Thyroid gland (tissue), 4 donors: Measurements from ENCODE around the gene ADGRD1.

Source experiments
- POLR2A ChIP-seq, 2 donors: fragments of 450-650 bp; IDR thresholded peaks; one replicate each; pipeline ENCODE4 v1.6.1; 2017; ENCODE audit warnings: antibody characterized with exemption in 2 of 2, mild to moderate bottlenecking in 2 of 2, moderate library complexity in 1 of 2
- TF ChIP-seq, protein P1 (sequence below), 6 experiments: fragments of 200-600 bp in 3 of 6; fragments of 450-650 bp in 3 of 6; sonication (generic) in 3 of 6; IDR thresholded peaks; one replicate each; pipeline ENCODE4 v1.5.1; 2016 to 2019; ENCODE audit warnings: antibody characterized with exemption in 6 of 6, mild to moderate bottlenecking in 2 of 6, inconsistent platforms in 1 of 6, moderate library complexity in 1 of 6

DNA sequence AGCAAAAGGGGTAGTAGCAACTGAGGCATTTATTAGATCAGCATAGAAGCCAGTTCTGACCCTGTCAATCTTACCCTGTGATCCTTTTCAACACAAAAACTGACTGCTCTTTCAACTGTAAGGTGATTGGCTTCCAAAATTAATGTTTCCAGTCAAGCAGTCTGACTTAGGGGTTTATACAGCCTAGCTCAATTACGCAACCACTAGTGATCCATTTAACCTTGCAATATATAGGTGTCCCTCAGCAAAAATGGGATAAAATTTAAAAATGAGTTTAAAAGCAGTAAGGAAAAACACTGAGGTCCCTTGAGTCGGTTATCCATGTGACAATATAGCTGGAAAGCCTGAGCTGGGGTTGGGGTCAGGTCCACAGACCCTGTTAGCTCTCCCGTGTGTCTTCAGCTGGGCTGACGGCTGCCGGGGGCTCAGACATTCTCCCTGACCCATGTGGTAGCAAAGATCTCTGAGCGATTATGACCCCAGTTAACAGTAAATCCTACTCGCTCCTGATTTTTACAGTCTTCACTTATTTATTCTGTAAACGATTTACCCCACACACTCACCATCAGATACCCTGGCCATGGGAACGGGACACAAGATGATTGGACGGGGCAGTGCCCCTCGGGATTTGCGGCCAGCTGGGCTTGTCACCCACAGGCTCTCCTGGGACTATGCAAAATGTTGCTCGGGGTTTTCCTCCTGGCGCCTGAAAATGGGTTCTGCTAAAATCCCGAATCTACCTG, 16.6 kb downstream of the ADGRD1 start:
- TF ChIP-seq, protein P1, sequence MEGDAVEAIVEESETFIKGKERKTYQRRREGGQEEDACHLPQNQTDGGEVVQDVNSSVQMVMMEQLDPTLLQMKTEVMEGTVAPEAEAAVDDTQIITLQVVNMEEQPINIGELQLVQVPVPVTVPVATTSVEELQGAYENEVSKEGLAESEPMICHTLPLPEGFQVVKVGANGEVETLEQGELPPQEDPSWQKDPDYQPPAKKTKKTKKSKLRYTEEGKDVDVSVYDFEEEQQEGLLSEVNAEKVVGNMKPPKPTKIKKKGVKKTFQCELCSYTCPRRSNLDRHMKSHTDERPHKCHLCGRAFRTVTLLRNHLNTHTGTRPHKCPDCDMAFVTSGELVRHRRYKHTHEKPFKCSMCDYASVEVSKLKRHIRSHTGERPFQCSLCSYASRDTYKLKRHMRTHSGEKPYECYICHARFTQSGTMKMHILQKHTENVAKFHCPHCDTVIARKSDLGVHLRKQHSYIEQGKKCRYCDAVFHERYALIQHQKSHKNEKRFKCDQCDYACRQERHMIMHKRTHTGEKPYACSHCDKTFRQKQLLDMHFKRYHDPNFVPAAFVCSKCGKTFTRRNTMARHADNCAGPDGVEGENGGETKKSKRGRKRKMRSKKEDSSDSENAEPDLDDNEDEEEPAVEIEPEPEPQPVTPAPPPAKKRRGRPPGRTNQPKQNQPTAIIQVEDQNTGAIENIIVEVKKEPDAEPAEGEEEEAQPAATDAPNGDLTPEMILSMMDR (IDR thresholded peaks at IDR 0.05) = no peak
- no peak for TF ChIP-seq POLR2A (IDR thresholded peaks at IDR 0.05)
